ENCODE data around the gene DEGS1.
"Not testable (repeated sequence)": the region's sequence is repeated elsewhere in the genome, so short reads cannot be mapped to it uniquely, and the experiment has no call there.

DEGS1 gene

GRCh38 chr1:224193319-224193966, 10.4 kb downstream of the DEGS1 start:
- Mint-ChIP-seq H3K4me3 (no peak overlapping the region), H3K4me1 (peaks cover 20% of the 10 kb centered on the region), H3K27me3 (no peaks in the 10 kb centered on the region), H3K36me3 (peaks cover 10% of the 10 kb centered on the region), H3K9me3 (no peaks in the 10 kb centered on the region), H3K27ac (no peak overlapping the region)

GRCh38 chr1:224196813-224197600, 14.0 kb downstream of the DEGS1 start:
- H3K9me3 Mint-ChIP-seq: no peaks in the 10 kb centered on the region
- H3K4me1 Mint-ChIP-seq: peaks cover 5% of the 10 kb centered on the region
- H3K4me3 Mint-ChIP-seq: no peak overlapping the region
- H3K36me3 Mint-ChIP-seq: peaks cover 7% of the 10 kb centered on the region
- H3K27me3 Mint-ChIP-seq: no peaks in the 10 kb centered on the region
- no peak overlapping the region for H3K27ac Mint-ChIP-seq

GRCh38 chr1:224198572-224198971, 15.5 kb downstream of the DEGS1 start:
- Mint-ChIP-seq H3K9me3 (no peaks in the 10 kb centered on the region), H3K4me1 (peaks cover 5% of the 10 kb centered on the region), H3K4me3 (no peak overlapping the region), H3K27ac (no peak overlapping the region), H3K36me3 (peaks cover 5% of the 10 kb centered on the region), H3K27me3 (no peaks in the 10 kb centered on the region)

GRCh38 chr1:224199679-224200078, 16.6 kb downstream of the DEGS1 start:
- Mint-ChIP-seq H3K27me3 (no peaks in the 10 kb centered on the region), H3K4me3 (no peak overlapping the region), H3K36me3 (peaks cover 2% of the 10 kb centered on the region), H3K9me3 (no peaks in the 10 kb centered on the region), H3K27ac (no peak overlapping the region), H3K4me1 (peaks cover 8% of the 10 kb centered on the region)

GRCh38 chr1:224201383-224201782, 18.3 kb downstream of the DEGS1 start:
- Mint-ChIP-seq H3K36me3 (no peaks in the 10 kb centered on the region), H3K27ac (no peak overlapping the region)

GRCh38 chr1:224201853-224202252, 18.8 kb downstream of the DEGS1 start:
- Mint-ChIP-seq H3K36me3 (no peaks in the 10 kb centered on the region), H3K4me1 (peaks cover 16% of the 10 kb centered on the region), H3K9me3 (no peaks in the 10 kb centered on the region), H3K4me3 (no peak overlapping the region), H3K27me3 (no peaks in the 10 kb centered on the region), H3K27ac (no peak overlapping the region)

More at GRCh38 chr1:224201383-224201782, 18.3 kb downstream of the DEGS1 start:
- Mint-ChIP-seq H3K4me3 (no peak overlapping the region), H3K9me3 (no peaks in the 10 kb centered on the region), H3K4me1 (peaks cover 17% of the 10 kb centered on the region), H3K27me3 (no peaks in the 10 kb centered on the region)

GRCh38 chr1:224203243-224204016, 20.4 kb downstream of the DEGS1 start:
- Mint-ChIP-seq H3K9me3 (no peaks in the 10 kb centered on the region), H3K36me3 (no peaks in the 10 kb centered on the region), H3K27ac (no peak overlapping the region), H3K4me3 (no peak overlapping the region), H3K4me1 (peaks cover 12% of the 10 kb centered on the region), H3K27me3 (no peaks in the 10 kb centered on the region)

GRCh38 chr1:224205438-224205840, 22.4 kb downstream of the DEGS1 start:
- Mint-ChIP-seq H3K27ac (no peak overlapping the region), H3K4me1 (peaks cover 12% of the 10 kb centered on the region), H3K27me3 (no peaks in the 10 kb centered on the region), H3K9me3 (no peaks in the 10 kb centered on the region), H3K4me3 (peak overlapping the region; percentile 56), H3K36me3 (no peaks in the 10 kb centered on the region)

- H3K4me3 Mint-ChIP-seq: peak overlapping the region; percentile 56
- not testable (repeated sequence) for H3K27ac Mint-ChIP-seq
These were observed 23.0 kb downstream of the DEGS1 start for GRCh38 chr1:224205931-224206538.

GRCh38 chr1:224211206-224211962, 28.3 kb downstream of the DEGS1 start:
- Mint-ChIP-seq H3K27ac (no peak overlapping the region), H3K27me3 (no peaks in the 10 kb centered on the region), H3K4me3 (no peak overlapping the region), H3K9me3 (no peaks in the 10 kb centered on the region), H3K4me1 (no peaks in the 10 kb centered on the region), H3K36me3 (no peaks in the 10 kb centered on the region)

More at GRCh38 chr1:224205931-224206538, 23.0 kb downstream of the DEGS1 start:
- peaks cover 12% of the 10 kb centered on the region for H3K4me1 Mint-ChIP-seq
- H3K27me3 Mint-ChIP-seq, H3K9me3 Mint-ChIP-seq, H3K36me3 Mint-ChIP-seq: not testable (repeated sequence)

GRCh38 chr1:224212618-224213061, 29.6 kb downstream of the DEGS1 start:
- H3K27ac Mint-ChIP-seq: no peak overlapping the region
- H3K4me1 Mint-ChIP-seq: no peaks in the 10 kb centered on the region

GRCh38 chr1:224213438-224214119, 30.5 kb downstream of the DEGS1 start:
- H3K4me1 Mint-ChIP-seq: no peaks in the 10 kb centered on the region
- H3K9me3 Mint-ChIP-seq: no peaks in the 10 kb centered on the region
- H3K27me3 Mint-ChIP-seq: no peaks in the 10 kb centered on the region
- no peak overlapping the region for H3K27ac Mint-ChIP-seq
- no peaks in the 10 kb centered on the region for H3K36me3 Mint-ChIP-seq
- H3K4me3 Mint-ChIP-seq: no peak overlapping the region

More at GRCh38 chr1:224212618-224213061, 29.6 kb downstream of the DEGS1 start:
- Mint-ChIP-seq H3K36me3 (no peaks in the 10 kb centered on the region), H3K9me3 (no peaks in the 10 kb centered on the region), H3K4me3 (no peak overlapping the region), H3K27me3 (no peaks in the 10 kb centered on the region)

- Mint-ChIP-seq H3K27me3 (no peaks in the 10 kb centered on the region), H3K4me1 (no peaks in the 10 kb centered on the region), H3K36me3 (no peaks in the 10 kb centered on the region), H3K9me3 (no peaks in the 10 kb centered on the region), H3K4me3 (no peak overlapping the region), H3K27ac (no peak overlapping the region)
These were observed 33.3 kb downstream of the DEGS1 start for GRCh38 chr1:224216382-224216781.
